Small intestine (tissue), 7 donors: ENCODE data around the gene IRX4. TPM values are rescaled to one million over a fixed set of nuclear protein-coding genes. Genes with fewer than 3 reads are reported as not detected.

Source experiments
- DNase-seq, 2 donors: peaks; one replicate each; pipeline versions ENCODE4 v3.0.0 to v3.0.0-alpha.2; 2013
- FAIRE-seq: peaks from 2 replicates; lab custom pipeline; 2012; peaks lifted over from hg19 to GRCh38; lab: Jason Lieb, UNC
- H3K27ac ChIP-seq, 3 donors: one replicate each; pipeline ENCODE4 v1.5.1; 2013; ENCODE audit warnings: low read length in 2 of 3, mild to moderate bottlenecking in 2 of 3, control low read depth in 1 of 3, inconsistent platforms in 1 of 3, low read depth in 1 of 3, moderate library complexity in 1 of 3
- H3K27me3 ChIP-seq, 3 donors: one replicate each; pipeline ENCODE4 v1.6.1; 2013; ENCODE audit warnings: low read length in 3 of 3, inconsistent platforms in 1 of 3; ENCODE audit not compliant: control insufficient read depth in 3 of 3, insufficient read depth in 3 of 3
- H3K36me3 ChIP-seq, 3 donors: one replicate each; pipeline ENCODE4 v1.6.1; 2013; ENCODE audit warnings: low read length in 3 of 3, inconsistent platforms in 1 of 3, low read depth in 1 of 3, mild to moderate bottlenecking in 1 of 3, moderate library complexity in 1 of 3; ENCODE audit not compliant: control insufficient read depth in 3 of 3, insufficient read depth in 2 of 3
- H3K4me1 ChIP-seq, 3 donors: one replicate each; pipeline ENCODE4 v1.6.1; 2013; ENCODE audit warnings: low read length in 2 of 3, inconsistent platforms in 1 of 3, low read depth in 1 of 3, mild to moderate bottlenecking in 1 of 3, moderate library complexity in 1 of 3; ENCODE audit not compliant: control insufficient read depth in 3 of 3, insufficient read depth in 2 of 3
- H3K4me3 ChIP-seq, 3 donors: one replicate each; pipeline ENCODE4 v1.5.1; 2013; ENCODE audit warnings: low read length in 3 of 3, control low read depth in 1 of 3, inconsistent platforms in 1 of 3, low read depth in 1 of 3, mild to moderate bottlenecking in 1 of 3, moderate library complexity in 1 of 3
- H3K9me3 ChIP-seq, 2 donors: one replicate each; pipeline ENCODE4 v1.6.1; 2013; ENCODE audit warnings: low read depth in 1 of 2, low read length in 1 of 2; ENCODE audit not compliant: control insufficient read depth in 2 of 2, insufficient read depth in 1 of 2
- WGBS, 3 donors: extraction: QIAGEN DNeasy Blood & Tissue Kit; methylation state at CpG; one replicate each; pipeline ENCODE4 v1.1.7; 2013; 5-methylcytosine and 5-hydroxymethylcytosine counted together
- polyA plus RNA-seq, 4 donors: library from polyadenylated mRNA; stranded (reverse) in 3 of 4; unstranded in 1 of 4; fragments of 200-250 nt in 3 of 4; fragments of 120-200 nt in 1 of 4; gene quantifications; one replicate each; pipeline versions ENCODE4 v1.2.1 to v1.2.3, GENCODE V29; 2013
- donor health status: healthy with polysubstance abuse.
- donor health status: control.
- donor health status: control.
- donor health status: Bipolar disorder and iron deficiency.
- donor health status: healthy.

Gene IRX4
- polyA plus RNA-seq, 4 donors, result 0.03 TPM; not detected in 3

GRCh38 chr5:1916041-1917001 is 33.6 kb upstream of the IRX4 start:
- Histone ChIP-seq H3K4me1 (no peaks in the 10 kb centered on the region), H3K9me3 (no peaks in the 10 kb centered on the region), H3K36me3 (no peaks in the 10 kb centered on the region), H3K27ac (no peak overlapping the region), H3K4me3 (no peak overlapping the region), H3K27me3 (peaks cover 0 to 2% (median 0%) of the 10 kb centered on the region in 3 donors)
- FAIRE-seq, result no peak
- no peak for DNase-seq
- 83 to 87% (median 86%) methylated on average over 34 of the region's 34 CpGs for WGBS, 3 donors

DNA sequence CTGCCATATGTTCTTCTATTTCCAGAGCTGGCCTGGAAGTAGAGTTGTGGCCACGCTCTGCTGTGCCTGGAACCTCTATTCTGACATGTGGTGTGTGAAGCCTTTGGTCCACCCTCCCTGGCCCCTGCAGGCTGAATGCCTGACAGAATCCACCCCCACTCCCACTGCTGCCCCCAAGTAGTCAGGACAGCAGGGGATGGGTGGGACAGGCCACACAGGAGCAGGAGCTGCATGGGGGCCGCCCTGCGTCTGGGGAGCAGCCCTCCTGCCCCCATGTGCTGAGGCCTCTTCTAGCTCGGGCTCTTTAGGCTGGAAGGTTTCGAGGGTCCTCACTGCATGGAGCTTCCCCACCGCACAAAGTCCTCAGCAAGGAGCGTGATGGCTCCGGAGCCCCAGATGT is 32.6 kb upstream of the IRX4 start:
- Histone ChIP-seq H3K27me3 (peaks cover 0 to 2% (median 0%) of the 10 kb centered on the region in 3 donors), H3K27ac (no peak overlapping the region), H3K9me3 (no peaks in the 10 kb centered on the region), H3K4me3 (no peak overlapping the region), H3K36me3 (no peaks in the 10 kb centered on the region), H3K4me1 (no peaks in the 10 kb centered on the region)
- no peak for FAIRE-seq
- WGBS, 3 donors, result 85 to 92% (median 88%) methylated on average over 8 of the region's 8 CpGs
- no peak for DNase-seq

DNA sequence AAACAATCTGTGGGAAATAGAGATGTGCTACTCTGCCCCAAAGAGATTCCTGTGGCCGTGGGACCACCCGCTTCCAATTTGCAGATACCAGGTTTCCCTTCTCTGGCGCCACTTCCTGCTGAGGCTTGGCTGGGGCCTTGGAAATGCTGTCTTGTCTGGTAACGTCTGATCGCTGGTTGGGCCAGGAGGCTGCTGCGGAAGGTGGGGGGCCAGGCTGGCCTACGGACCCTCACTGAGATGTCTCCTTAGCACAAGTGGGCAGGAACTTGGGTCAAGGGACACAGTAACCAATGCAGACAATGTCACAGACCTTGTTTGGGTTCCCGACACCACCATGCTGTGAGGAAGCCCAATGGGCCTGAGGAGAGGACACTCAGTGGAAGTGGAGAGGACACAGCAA is 31.7 kb upstream of the IRX4 start:
- peaks cover 0 to 2% (median 0%) of the 10 kb centered on the region in 3 donors for H3K27me3 ChIP-seq
- H3K27ac ChIP-seq, result no peak overlapping the region
- FAIRE-seq (no peak), DNase-seq (no peak)
- WGBS, 3 donors, result 88 to 94% (median 89%) methylated on average over 8 of the region's 8 CpGs
- no peak overlapping the region for H3K4me3 ChIP-seq
- no peaks in the 10 kb centered on the region for H3K36me3 ChIP-seq
- H3K9me3 ChIP-seq, result no peaks in the 10 kb centered on the region
- H3K4me1 ChIP-seq, result no peaks in the 10 kb centered on the region

- H3K36me3 ChIP-seq, result no peaks in the 10 kb centered on the region
- no peaks in the 10 kb centered on the region for H3K4me1 ChIP-seq
- DNase-seq (no peak), FAIRE-seq (no peak)
- no peak overlapping the region for H3K4me3 ChIP-seq
- WGBS, 3 donors, result 93 to 96% (median 95%) methylated on average over 15 of the region's 15 CpGs
- no peak overlapping the region for H3K27ac ChIP-seq
- H3K9me3 ChIP-seq, result no peaks in the 10 kb centered on the region
- H3K27me3 ChIP-seq, result peaks cover 0 to 2% (median 0%) of the 10 kb centered on the region in 3 donors
Measured at GRCh38 chr5:1913578-1913977, 30.9 kb upstream of the IRX4 start.

GRCh38 chr5:1912951-1913565 is 30.3 kb upstream of the IRX4 start:
- DNase-seq (no peak), FAIRE-seq (no peak)
- H3K36me3 ChIP-seq, result no peaks in the 10 kb centered on the region
- peaks cover 0 to under 1% (median 0%) of the 10 kb centered on the region in 3 donors for H3K27me3 ChIP-seq
- WGBS, 3 donors, result 76 to 82% (median 78%) methylated on average over 18 of the region's 18 CpGs
- H3K4me3 ChIP-seq, result no peak overlapping the region
- no peaks in the 10 kb centered on the region for H3K4me1 ChIP-seq
- no peaks in the 10 kb centered on the region for H3K9me3 ChIP-seq
- no peak overlapping the region for H3K27ac ChIP-seq

- DNase-seq (no peak), FAIRE-seq (no peak)
- 85 to 88% (median 87%) methylated on average over 26 of the region's 26 CpGs for WGBS, 3 donors
- Histone ChIP-seq H3K27me3 (no peaks in the 10 kb centered on the region), H3K36me3 (no peaks in the 10 kb centered on the region), H3K4me1 (no peaks in the 10 kb centered on the region), H3K27ac (no peak overlapping the region), H3K4me3 (no peak overlapping the region), H3K9me3 (no peaks in the 10 kb centered on the region)
Measured at GRCh38 chr5:1911773-1912235, 29.1 kb upstream of the IRX4 start.

- Histone ChIP-seq H3K27ac (no peak overlapping the region), H3K4me3 (no peak overlapping the region), H3K36me3 (no peaks in the 10 kb centered on the region), H3K4me1 (no peaks in the 10 kb centered on the region), H3K9me3 (no peaks in the 10 kb centered on the region), H3K27me3 (no peaks in the 10 kb centered on the region)
- FAIRE-seq (no peak), DNase-seq (no peak)
- 73 to 78% (median 75%) methylated on average over 15 of the region's 15 CpGs for WGBS, 3 donors
Measured at GRCh38 chr5:1910861-1911772, 28.4 kb upstream of the IRX4 start.
